Fibroblast of lung (primary cell): ENCODE results near the gene CLDN19.

Source experiments
- CTCF ChIP-seq, 2 donors: IDR thresholded peaks in 1 of 2; conservative IDR thresholded peaks in 1 of 2; 1 replicate in 1 of 2; 2 replicates in 1 of 2; pipeline ENCODE4 v1.5.1; 2011 to 2012; ENCODE audit warnings: low read length in 2 of 2, control low read depth in 1 of 2, inconsistent platforms in 1 of 2, low read depth in 1 of 2, mild to moderate bottlenecking in 1 of 2
- EZH2 ChIP-seq: IDR thresholded peaks from 2 replicates; pipeline ENCODE4 v1.5.1; 2012; ENCODE audit warnings: low read length, control low read depth, mild to moderate bottlenecking; ENCODE audit errors: missing control alignments

- TF ChIP-seq EZH2 (no peak), CTCF (conservative IDR thresholded peaks at IDR 0.05 in 1 of 2, IDR thresholded peaks at IDR 0.05 in 1 of 2; ENCODE audit: low read depth in 1 of 2, low read length in 2 of 2) (no peak)
Observed at GRCh38 chr1:42783092-42783491, 43.1 kb upstream of the CLDN19 start.
